Measurements from ENCODE around the gene RCSD1.

Gene RCSD1

DNA sequence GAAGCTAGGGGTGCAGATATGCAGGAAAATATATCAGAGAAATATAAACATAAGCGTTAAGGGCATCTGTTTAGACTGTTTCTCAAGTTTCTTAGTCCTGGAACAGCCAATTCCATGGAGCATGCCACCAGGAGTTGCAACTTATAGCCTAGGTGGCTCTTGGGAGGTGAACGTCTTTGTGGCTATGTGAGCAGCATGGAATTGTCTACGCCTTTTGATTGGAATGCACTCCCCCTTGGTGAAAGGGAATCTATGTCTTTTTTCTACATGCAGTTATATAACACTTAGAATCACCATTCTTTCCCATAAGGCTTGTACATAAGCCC lies 12.4 kb downstream of the RCSD1 start:
- Histone ChIP-seq H3K27me3 (ENCODE audit: control insufficient read depth in 3 of 3, insufficient read depth in 3 of 3, low read depth in 1 of 3, low read length in 3 of 3) (peaks cover 0 to 8% (median 0%) of the 10 kb centered on the region in 3 experiments), H3K23ac (ENCODE audit: low read depth, low read length, poor library complexity) (no peak overlapping the region), H2BK15ac (ENCODE audit: low read length) (no peak overlapping the region), H4K91ac (ENCODE audit: low read depth, low read length, poor library complexity) (no peak overlapping the region), H3K36me3 (replicated peaks in 1 of 2; ENCODE audit: control insufficient read depth in 2 of 2, insufficient read depth in 2 of 2, low read length in 2 of 2) (no peaks in the 10 kb centered on the region), H3K14ac (ENCODE audit: low read length) (no peak overlapping the region), H4K8ac (ENCODE audit: low read depth, low read length) (no peak overlapping the region), H3K4ac (ENCODE audit: low read length) (no peak overlapping the region), H2BK12ac (ENCODE audit: low read length) (no peak overlapping the region), H3K4me2 (ENCODE audit: insufficient read depth, low read length, poor library complexity, severe bottlenecking) (no peak overlapping the region), H2AFZ (ENCODE audit: low read length) (no peak overlapping the region), H3K18ac (ENCODE audit: low read length) (no peak overlapping the region), H2BK5ac (ENCODE audit: low read length) (no peak overlapping the region), H3K9me3 (replicated peaks in 1 of 2; ENCODE audit: control insufficient read depth in 2 of 2, insufficient read depth in 1 of 2, low read depth in 1 of 2, low read length in 2 of 2) (no peaks in the 10 kb centered on the region), H3K27ac (replicated peaks; ENCODE audit: low read length) (no peak overlapping the region), H3K4me1 (ENCODE audit: control insufficient read depth in 2 of 2, insufficient read depth in 1 of 2, low read depth in 1 of 2, low read length in 2 of 2) (peaks cover 0 to 5% of the 10 kb centered on the region in 2 donors), H3K9ac (ENCODE audit: low read depth, low read length, poor library complexity) (no peak overlapping the region), H3K79me1 (ENCODE audit: low read depth, low read length) (no peaks in the 10 kb centered on the region), H2BK120ac (ENCODE audit: low read depth, low read length) (no peak overlapping the region), H3K4me3 (ENCODE audit: low read length in 2 of 2) (no peak overlapping the region), H2AK5ac (ENCODE audit: low read depth, low read length) (no peak overlapping the region)
- no peak for DNase-seq (ENCODE audit: low spot score)
- no CpG with 5 or more reads among the region's 3 CpGs for WGBS, 2 donors (ENCODE audit: extremely low coverage in 2 of 2, insufficient read length in 2 of 2, insufficient replicate concordance in 1 of 2)

DNA sequence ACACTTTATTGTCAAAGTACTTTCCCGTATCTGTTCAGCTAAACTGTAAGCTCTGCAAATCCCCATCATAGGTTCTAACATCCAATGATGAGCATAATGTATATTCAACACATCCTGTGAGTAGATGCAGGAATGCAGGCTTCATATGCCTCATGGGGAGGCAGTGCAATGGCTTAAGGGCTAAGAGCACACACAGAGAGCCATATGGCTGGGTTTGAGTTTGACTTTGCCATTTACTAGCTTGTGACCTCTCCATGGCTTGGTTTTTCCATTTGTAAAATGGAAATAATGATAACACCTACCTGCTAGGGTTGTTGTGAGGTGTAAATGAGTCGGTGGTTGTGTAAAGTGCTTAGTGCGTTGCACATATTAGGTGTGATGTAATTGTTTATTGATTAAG lies 13.4 kb downstream of the RCSD1 start:
- Histone ChIP-seq H3K9ac (ENCODE audit: low read depth, low read length, poor library complexity) (no peak overlapping the region), H2AFZ (ENCODE audit: low read length) (no peak overlapping the region)

GRCh38 chr1:167644551-167644950 lies 14.5 kb downstream of the RCSD1 start:
- Histone ChIP-seq H4K8ac (ENCODE audit: low read depth, low read length) (no peak overlapping the region), H3K14ac (ENCODE audit: low read length) (no peak overlapping the region), H3K9me3 (replicated peaks in 1 of 2; ENCODE audit: control insufficient read depth in 2 of 2, insufficient read depth in 1 of 2, low read depth in 1 of 2, low read length in 2 of 2) (no peaks in the 10 kb centered on the region), H3K27ac (replicated peaks; ENCODE audit: low read length) (no peak overlapping the region), H4K91ac (ENCODE audit: low read depth, low read length, poor library complexity) (no peak overlapping the region), H3K23ac (ENCODE audit: low read depth, low read length, poor library complexity) (no peak overlapping the region), H3K4me1 (ENCODE audit: control insufficient read depth in 2 of 2, insufficient read depth in 1 of 2, low read depth in 1 of 2, low read length in 2 of 2) (peaks cover 0 to 4% of the 10 kb centered on the region in 2 donors), H2AFZ (ENCODE audit: low read length) (no peak overlapping the region), H3K4me3 (ENCODE audit: low read length in 2 of 2) (no peak overlapping the region), H3K18ac (ENCODE audit: low read length) (no peak overlapping the region), H3K4ac (ENCODE audit: low read length) (no peak overlapping the region), H3K79me1 (ENCODE audit: low read depth, low read length) (no peaks in the 10 kb centered on the region), H2AK5ac (ENCODE audit: low read depth, low read length) (no peak overlapping the region), H2BK5ac (ENCODE audit: low read length) (no peak overlapping the region), H2BK120ac (ENCODE audit: low read depth, low read length) (no peak overlapping the region), H2BK12ac (ENCODE audit: low read length) (no peak overlapping the region), H3K27me3 (ENCODE audit: control insufficient read depth in 3 of 3, insufficient read depth in 3 of 3, low read depth in 1 of 3, low read length in 3 of 3) (peaks cover 0 to 11% (median 0%) of the 10 kb centered on the region in 3 experiments), H3K36me3 (replicated peaks in 1 of 2; ENCODE audit: control insufficient read depth in 2 of 2, insufficient read depth in 2 of 2, low read length in 2 of 2) (no peaks in the 10 kb centered on the region), H3K9ac (ENCODE audit: low read depth, low read length, poor library complexity) (no peak overlapping the region), H3K4me2 (ENCODE audit: insufficient read depth, low read length, poor library complexity, severe bottlenecking) (no peak overlapping the region), H2BK15ac (ENCODE audit: low read length) (no peak overlapping the region)
- no CpG with 5 or more reads among the region's 4 CpGs for WGBS, 2 donors (ENCODE audit: extremely low coverage in 2 of 2, insufficient read length in 2 of 2, insufficient replicate concordance in 1 of 2)
- no peak for DNase-seq (ENCODE audit: low spot score)

More for the DNA sequence above, 13.4 kb downstream of the RCSD1 start:
- WGBS, 2 donors (ENCODE audit: extremely low coverage in 2 of 2, insufficient read length in 2 of 2, insufficient replicate concordance in 1 of 2), result 100% methylated on average over 1 to 2 of the region's 3 CpGs
- H3K27me3 ChIP-seq (ENCODE audit: control insufficient read depth in 3 of 3, insufficient read depth in 3 of 3, low read depth in 1 of 3, low read length in 3 of 3), result peaks cover 0 to 6% (median 0%) of the 10 kb centered on the region in 3 experiments
- no peak overlapping the region for H2BK120ac ChIP-seq (ENCODE audit: low read depth, low read length)
- no peak overlapping the region for H2BK12ac ChIP-seq (ENCODE audit: low read length)
- no peak overlapping the region for H3K14ac ChIP-seq (ENCODE audit: low read length)
- no peak overlapping the region for H3K23ac ChIP-seq (ENCODE audit: low read depth, low read length, poor library complexity)
- no peak for DNase-seq (ENCODE audit: low spot score)
- H3K36me3 ChIP-seq (replicated peaks in 1 of 2; ENCODE audit: control insufficient read depth in 2 of 2, insufficient read depth in 2 of 2, low read length in 2 of 2), result no peaks in the 10 kb centered on the region
- H3K4me1 ChIP-seq (ENCODE audit: control insufficient read depth in 2 of 2, insufficient read depth in 1 of 2, low read depth in 1 of 2, low read length in 2 of 2), result peaks cover 0 to 4% of the 10 kb centered on the region in 2 donors
- no peak overlapping the region for H4K8ac ChIP-seq (ENCODE audit: low read depth, low read length)
- H3K4ac ChIP-seq (ENCODE audit: low read length), result no peak overlapping the region
- no peak overlapping the region for H2BK15ac ChIP-seq (ENCODE audit: low read length)
- no peaks in the 10 kb centered on the region for H3K79me1 ChIP-seq (ENCODE audit: low read depth, low read length)
- no peak overlapping the region for H3K27ac ChIP-seq (replicated peaks; ENCODE audit: low read length)
- H3K4me2 ChIP-seq (ENCODE audit: insufficient read depth, low read length, poor library complexity, severe bottlenecking), result no peak overlapping the region
- no peak overlapping the region for H3K4me3 ChIP-seq (ENCODE audit: low read length in 2 of 2)
- H2BK5ac ChIP-seq (ENCODE audit: low read length), result no peak overlapping the region
- H4K91ac ChIP-seq (ENCODE audit: low read depth, low read length, poor library complexity), result no peak overlapping the region
- no peak overlapping the region for H3K18ac ChIP-seq (ENCODE audit: low read length)
- no peak overlapping the region for H2AK5ac ChIP-seq (ENCODE audit: low read depth, low read length)
- no peaks in the 10 kb centered on the region for H3K9me3 ChIP-seq (replicated peaks in 1 of 2; ENCODE audit: control insufficient read depth in 2 of 2, insufficient read depth in 1 of 2, low read depth in 1 of 2, low read length in 2 of 2)

DNA sequence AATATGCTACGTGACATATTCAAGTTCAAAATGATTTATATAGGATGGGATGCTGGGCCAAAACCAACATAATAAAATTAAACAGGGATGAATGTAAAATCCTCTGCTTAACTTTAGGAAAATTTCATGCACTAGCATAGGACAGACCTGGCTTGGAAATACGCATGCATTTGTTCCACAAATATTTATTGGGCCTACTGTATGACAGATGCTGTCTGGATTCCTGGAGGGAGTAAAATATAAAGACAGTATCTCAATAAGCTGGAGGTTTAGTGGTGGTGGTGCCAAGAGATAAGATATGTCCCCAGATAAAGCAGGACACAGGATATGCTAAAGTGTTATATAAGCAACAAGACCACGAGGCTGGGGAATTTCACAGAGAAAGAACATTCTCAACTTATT lies 15.1 kb downstream of the RCSD1 start:
- WGBS, 2 donors (ENCODE audit: extremely low coverage in 2 of 2, insufficient read length in 2 of 2, insufficient replicate concordance in 1 of 2), result no CpG with 5 or more reads among the region's 3 CpGs
- no peak for DNase-seq (ENCODE audit: low spot score)

More for the DNA sequence above, 15.1 kb downstream of the RCSD1 start:
- Histone ChIP-seq H3K9ac (ENCODE audit: low read depth, low read length, poor library complexity) (no peak overlapping the region), H2AFZ (ENCODE audit: low read length) (no peak overlapping the region), H2BK15ac (ENCODE audit: low read length) (no peak overlapping the region), H3K9me3 (replicated peaks in 1 of 2; ENCODE audit: control insufficient read depth in 2 of 2, insufficient read depth in 1 of 2, low read depth in 1 of 2, low read length in 2 of 2) (no peaks in the 10 kb centered on the region), H3K23ac (ENCODE audit: low read depth, low read length, poor library complexity) (no peak overlapping the region), H3K79me1 (ENCODE audit: low read depth, low read length) (no peaks in the 10 kb centered on the region), H3K4me2 (ENCODE audit: insufficient read depth, low read length, poor library complexity, severe bottlenecking) (no peak overlapping the region), H3K36me3 (replicated peaks in 1 of 2; ENCODE audit: control insufficient read depth in 2 of 2, insufficient read depth in 2 of 2, low read length in 2 of 2) (no peaks in the 10 kb centered on the region), H3K27ac (replicated peaks; ENCODE audit: low read length) (no peak overlapping the region), H2BK12ac (ENCODE audit: low read length) (no peak overlapping the region), H3K4me1 (ENCODE audit: control insufficient read depth in 2 of 2, insufficient read depth in 1 of 2, low read depth in 1 of 2, low read length in 2 of 2) (peaks cover 0 to 4% of the 10 kb centered on the region in 2 donors), H2BK120ac (ENCODE audit: low read depth, low read length) (no peak overlapping the region), H4K91ac (ENCODE audit: low read depth, low read length, poor library complexity) (no peak overlapping the region), H3K14ac (ENCODE audit: low read length) (no peak overlapping the region), H3K27me3 (ENCODE audit: control insufficient read depth in 3 of 3, insufficient read depth in 3 of 3, low read depth in 1 of 3, low read length in 3 of 3) (peaks cover 0 to 11% (median 0%) of the 10 kb centered on the region in 3 experiments), H3K4ac (ENCODE audit: low read length) (no peak overlapping the region), H3K18ac (ENCODE audit: low read length) (no peak overlapping the region), H4K8ac (ENCODE audit: low read depth, low read length) (no peak overlapping the region), H2AK5ac (ENCODE audit: low read depth, low read length) (no peak overlapping the region), H2BK5ac (ENCODE audit: low read length) (no peak overlapping the region), H3K4me3 (ENCODE audit: low read length in 2 of 2) (no peak overlapping the region)
